T-helper 2 cell (primary cell): ENCODE measurements around the gene PKDCC.
"Not testable (repeated sequence)": the region's sequence is repeated elsewhere in the genome, so short reads cannot be mapped to it uniquely, and the experiment has no call there.

Experiments used
- DNase-seq, 5 experiments: peaks; one replicate each; pipeline versions ENCODE4 v3.0.0 to v3.0.0-alpha.2; 2012 to 2022

PKDCC gene

GRCh38 chr2:42050703-42051542 is 3.1 kb downstream of the PKDCC start:
- DNase-seq = no peak

DNA sequence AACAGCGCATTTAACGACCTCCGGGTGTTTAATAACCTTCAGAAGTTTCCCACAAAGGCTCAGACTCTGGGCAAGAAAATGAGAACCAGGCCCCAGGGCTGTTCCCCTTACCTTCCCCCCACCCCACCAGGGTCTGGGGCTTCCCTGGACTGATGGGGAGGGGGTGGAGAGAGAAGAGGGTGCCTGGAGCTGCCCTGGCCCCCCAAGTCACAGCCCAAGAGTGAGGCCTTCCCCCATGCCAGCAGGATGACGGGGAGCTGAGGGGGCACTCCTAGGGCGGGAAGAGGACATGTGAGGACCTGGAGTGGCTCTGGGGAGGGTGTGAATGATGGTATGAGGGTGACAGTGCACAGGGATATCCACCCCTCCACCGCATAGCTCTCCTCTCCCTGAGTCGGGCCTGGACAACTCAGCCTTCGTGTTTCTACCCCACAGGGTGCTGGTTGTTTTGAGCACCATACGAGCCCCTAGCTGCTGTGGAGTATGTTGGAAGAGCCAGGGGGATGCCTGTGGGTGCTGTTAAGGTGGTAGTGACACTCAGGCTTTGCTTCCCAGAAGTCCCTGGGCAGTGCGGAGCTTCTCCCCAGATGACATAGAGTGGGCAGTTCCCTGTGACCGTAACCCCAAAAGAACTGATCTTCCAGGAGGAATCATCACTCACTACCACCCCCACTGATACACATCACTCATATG is 3.9 kb downstream of the PKDCC start:
- no peak for DNase-seq

DNA sequence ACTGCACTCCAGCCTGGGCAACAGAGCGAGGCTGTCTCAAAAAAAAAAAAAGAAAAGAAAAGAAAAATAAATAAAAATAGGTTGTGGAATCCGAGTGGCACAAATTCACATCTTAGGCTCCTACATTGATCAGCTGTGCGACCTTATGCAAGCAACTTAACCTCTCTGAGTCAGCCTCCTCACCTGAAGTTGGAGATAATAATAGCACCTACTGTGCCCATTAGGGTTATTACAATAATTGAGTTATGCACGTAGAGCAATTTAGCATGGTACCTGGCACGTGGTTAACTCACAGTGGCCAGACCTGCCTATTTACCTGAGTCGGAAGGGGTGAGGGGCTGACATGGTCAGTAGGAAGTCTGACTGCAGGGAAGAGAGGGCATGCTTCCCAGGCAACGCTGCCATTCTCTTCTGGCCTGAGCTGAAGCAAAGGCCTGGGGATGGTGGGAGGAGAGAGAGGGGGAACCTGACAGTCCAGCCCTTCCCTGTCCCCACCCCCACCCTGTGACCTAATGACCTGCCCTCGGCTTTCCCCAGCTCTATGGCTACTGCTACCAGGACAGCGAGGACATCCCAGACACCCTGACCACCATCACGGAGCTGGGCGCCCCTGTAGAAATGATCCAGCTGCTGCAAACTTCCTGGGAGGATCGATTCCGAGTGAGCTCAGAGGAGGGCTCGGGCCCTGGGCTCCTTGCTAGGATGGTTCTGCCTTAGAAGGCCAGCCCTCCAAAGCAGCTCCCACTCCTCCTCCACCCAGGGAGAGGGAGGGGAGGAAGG is 5.1 kb downstream of the PKDCC start:
- no peak for DNase-seq

- DNase-seq = no peak
Observed at GRCh38 chr2:42053482-42053790, 5.6 kb downstream of the PKDCC start.

- no peak for DNase-seq
Observed at GRCh38 chr2:42053791-42054701, 6.2 kb downstream of the PKDCC start.

DNA sequence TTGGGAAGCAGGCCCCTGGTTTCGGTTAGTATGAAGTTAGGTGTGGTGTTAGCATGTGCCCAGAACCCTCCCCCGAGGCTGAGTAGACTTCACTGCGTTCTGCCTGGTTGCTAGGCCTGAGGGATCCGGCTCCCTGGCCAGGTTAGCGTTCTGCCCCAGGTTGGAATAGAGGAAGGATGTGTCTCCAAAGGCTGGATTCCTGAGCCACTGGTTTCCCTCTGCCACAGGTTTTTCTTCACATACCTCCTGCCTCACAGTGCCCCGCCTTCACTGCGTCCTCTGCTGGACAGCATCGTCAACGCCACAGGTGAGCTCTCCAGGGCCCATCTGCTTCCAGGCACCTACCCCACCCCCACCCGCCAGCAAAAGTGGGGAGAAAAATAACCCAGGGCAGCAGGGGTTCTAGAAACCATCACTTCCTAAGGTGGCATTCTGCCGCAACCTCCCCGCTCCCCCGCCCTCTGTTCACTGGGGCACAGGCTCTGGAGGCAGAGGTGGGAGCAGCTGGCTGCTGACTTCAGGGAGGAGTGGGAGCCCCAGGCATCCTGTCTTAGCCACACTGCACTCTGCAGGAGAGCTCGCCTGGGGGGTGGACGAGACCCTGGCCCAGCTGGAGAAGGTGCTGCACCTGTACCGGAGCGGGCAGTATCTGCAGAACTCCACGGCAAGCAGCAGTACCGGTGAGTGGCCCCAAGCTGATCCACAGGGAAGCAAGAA is 7.1 kb downstream of the PKDCC start:
- DNase-seq = no peak

GRCh38 chr2:42055573-42056514 is 8.0 kb downstream of the PKDCC start:
- DNase-seq = no peak

GRCh38 chr2:42057159-42057901 is 9.5 kb downstream of the PKDCC start:
- no peak for DNase-seq

DNA sequence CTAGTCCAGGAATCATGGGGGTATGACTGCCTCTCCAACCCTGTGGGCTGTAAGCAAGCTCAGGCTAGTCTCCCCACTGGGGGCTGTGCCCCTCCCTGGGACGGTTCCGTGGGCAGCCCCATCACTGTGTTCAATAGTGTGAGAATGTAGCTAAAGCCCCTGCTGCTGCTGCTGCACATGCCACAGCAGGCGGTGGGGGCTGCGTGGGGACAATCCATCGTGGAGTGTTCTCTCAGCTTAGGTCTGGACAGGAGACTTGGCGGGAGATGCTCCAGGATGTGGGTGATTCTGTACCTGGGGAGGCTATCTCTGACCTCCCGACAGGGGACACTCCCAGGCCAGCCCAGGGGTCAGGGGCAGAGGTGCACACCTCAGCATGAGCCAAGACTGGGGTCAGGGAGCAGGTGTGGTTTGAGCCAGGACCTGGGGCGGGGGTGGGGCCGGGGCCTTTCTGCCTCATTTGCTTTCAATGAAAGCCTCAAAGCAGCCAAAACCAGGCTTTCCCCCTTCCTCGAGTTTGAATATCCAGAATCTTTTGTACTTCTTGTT is 10.2 kb downstream of the PKDCC start:
- no peak for DNase-seq

GRCh38 chr2:42059261-42059898 is 11.6 kb downstream of the PKDCC start:
- DNase-seq = no peak

GRCh38 chr2:42060028-42060427 is 12.2 kb downstream of the PKDCC start:
- DNase-seq = no peak

GRCh38 chr2:42060718-42061619 is 13.1 kb downstream of the PKDCC start:
- no peak for DNase-seq

GRCh38 chr2:42061839-42062238 is 14.0 kb downstream of the PKDCC start:
- no peak for DNase-seq

- no peak for DNase-seq
Observed at GRCh38 chr2:42063431-42064171, 15.8 kb downstream of the PKDCC start.

DNA sequence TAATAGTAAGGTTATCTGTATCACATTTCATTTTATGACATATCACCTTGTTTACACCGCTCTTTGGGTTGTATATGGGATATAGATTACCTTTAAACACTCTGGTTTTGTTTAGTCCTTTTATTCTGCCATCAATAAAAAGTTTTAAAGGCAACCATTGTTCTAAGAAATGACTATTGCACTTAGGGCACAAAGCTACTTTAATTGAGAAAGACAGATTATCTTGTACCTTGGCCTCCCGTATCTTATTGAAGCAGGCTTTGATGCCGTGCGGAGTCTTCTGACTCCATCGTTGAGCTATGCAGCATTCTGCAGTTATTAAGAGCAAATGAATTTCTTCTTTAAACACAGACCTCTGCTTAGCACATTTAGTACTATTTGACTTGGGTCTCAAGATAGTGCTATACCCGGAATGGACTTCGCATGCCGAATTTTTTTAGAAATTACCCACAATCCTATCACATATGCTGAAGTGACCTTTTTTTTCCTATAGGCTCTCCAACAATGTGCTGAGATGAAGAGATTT is 16.7 kb downstream of the PKDCC start:
- no peak for DNase-seq

DNA sequence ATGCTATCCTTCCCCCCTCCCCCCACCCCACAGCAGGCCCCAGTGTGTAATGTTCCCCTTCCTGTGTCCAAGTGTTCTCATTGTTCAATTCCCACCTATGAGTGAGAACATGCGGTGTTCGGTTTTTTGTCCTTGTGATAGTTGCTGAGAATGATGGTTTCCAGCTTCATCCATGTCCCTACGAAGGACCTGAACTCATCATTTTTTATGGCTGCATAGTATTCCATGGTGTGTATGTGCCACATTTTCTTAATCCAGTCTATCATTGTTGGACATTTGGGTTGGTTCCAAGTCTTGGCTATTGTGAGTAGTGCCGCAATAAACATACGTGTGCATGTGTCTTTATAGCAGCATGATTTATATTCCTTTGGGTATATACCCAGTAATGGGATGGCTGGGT is 17.9 kb downstream of the PKDCC start:
- not testable (repeated sequence) for DNase-seq

- DNase-seq = not testable (repeated sequence)
Observed at GRCh38 chr2:42067001-42067400, 19.2 kb downstream of the PKDCC start.
